K562 (cell line): ENCODE measurements around the gene PDE6B. TPM values are rescaled to one million over a fixed set of nuclear protein-coding genes. Genes with fewer than 3 reads are reported as not detected.

Source experiments
- ATAC-seq: fragments of 200-7000 bp; cut with Tn5 transposase; 3 replicates; pipeline ENCODE4 v1.9.1; 2020; ENCODE audit warnings: moderate library complexity
- BruUV-seq: library from RNA; stranded (reverse); fragments of 400-500 nt; replicated peaks from 2 replicates; lab custom pipeline; 2021; lab: Mats Ljungman, UMichigan
- CTCF ChIA-PET: fragments of 300-600 bp; formaldehyde crosslinking; extraction: SDS; loops from one replicate; lab custom pipeline; 2021; ENCODE audit warnings: low intra/inter-chr PET ratio; lab: Yijun Ruan, JAX
- POLR2A ChIA-PET: fragments of 300-600, 350-650 bp; sonication (Branson Sonifier 250); formaldehyde crosslinking; extraction: SDS; loops from one replicate; lab custom pipeline; 2021; ENCODE audit warnings: antibody characterized with exemption, inconsistent platforms; lab: Yijun Ruan, JAX
- DNase-seq, 4 experiments: peaks; one replicate each; pipeline versions ENCODE4 v3.0.0 to v3.0.0-alpha.2; 2011 to 2018; ENCODE audit warnings: low spot score in 3 of 4, mixed read lengths in 3 of 4; ENCODE audit errors: extremely low read depth in 1 of 4
- FAIRE-seq: peaks from 2 replicates; lab custom pipeline; 2011; peaks lifted over from hg19 to GRCh38; lab: Jason Lieb, UNC
- H2AFZ ChIP-seq: 2 replicates; pipeline ENCODE4 v1.6.0; 2011; ENCODE audit warnings: low read depth, low read length, control low read depth, inconsistent platforms
- H3K27ac ChIP-seq: fragments of 200-600 bp; 3 replicates; pipeline ENCODE4 v1.8.0; 2011; ENCODE audit warnings: low read depth, mild to moderate bottlenecking, control low read depth, inconsistent platforms, low read length, moderate library complexity, mixed read lengths; ENCODE audit errors: extremely low read depth
- H3K27me3 ChIP-seq, 2 experiments: fragments of 300-600 bp in 1 of 2; 2 replicates in 1 of 2; 3 replicates in 1 of 2; pipeline versions ENCODE4 v1.6.0 to v1.8.0; 2011; ENCODE audit warnings: inconsistent platforms in 2 of 2, low read length in 2 of 2, mild to moderate bottlenecking in 1 of 2, mixed read lengths in 1 of 2, moderate library complexity in 1 of 2; ENCODE audit not compliant: control insufficient read depth in 2 of 2, insufficient read depth in 2 of 2
- H3K36me3 ChIP-seq: fragments of 300-600 bp; 3 replicates; pipeline ENCODE4 v1.8.0; 2011; ENCODE audit warnings: mild to moderate bottlenecking, low read length, inconsistent platforms; ENCODE audit not compliant: control insufficient read depth, insufficient read depth
- H3K4me1 ChIP-seq, 2 experiments: fragments of 200-600 bp in 1 of 2; replicated peaks in 1 of 2; 2 replicates in 1 of 2; 3 replicates in 1 of 2; pipeline versions ENCODE4 v1.5.1 to v1.8.0; 2011; ENCODE audit warnings: inconsistent platforms in 2 of 2, low read length in 2 of 2, mild to moderate bottlenecking in 1 of 2, mixed read lengths in 1 of 2, moderate library complexity in 1 of 2; ENCODE audit not compliant: control insufficient read depth in 2 of 2, insufficient read depth in 2 of 2
- H3K4me2 ChIP-seq: 2 replicates; pipeline ENCODE4 v1.6.1; 2011; ENCODE audit warnings: low read length, control low read depth, inconsistent platforms, mixed read lengths; ENCODE audit not compliant: insufficient read depth
- H3K4me3 ChIP-seq: fragments of 200-600 bp; sonication (generic), shearing (Covaris generic); 2 replicates; pipeline ENCODE4 v1.5.1; 2016; ENCODE audit warnings: control low read depth, inconsistent platforms
- H3K79me2 ChIP-seq: fragments of 200-600 bp; 3 replicates; pipeline ENCODE4 v1.8.0; 2011; ENCODE audit warnings: low read length, inconsistent platforms; ENCODE audit not compliant: control insufficient read depth, insufficient read depth
- H3K9ac ChIP-seq, 2 experiments: 2 replicates each; pipeline versions ENCODE4 v1.6.0 to v1.6.1; 2011; ENCODE audit warnings: low read depth in 2 of 2, low read length in 2 of 2, control low read depth in 1 of 2, inconsistent platforms in 1 of 2, mild to moderate bottlenecking in 1 of 2, mixed read lengths in 1 of 2; ENCODE audit not compliant: insufficient read depth in 1 of 2
- H3K9me1 ChIP-seq: one replicate; pipeline ENCODE4 v1.6.0; 2011; ENCODE audit warnings: inconsistent platforms, mild to moderate bottlenecking, low read length, moderate library complexity; ENCODE audit not compliant: control insufficient read depth, insufficient read depth
- H3K9me3 ChIP-seq: replicated peaks from 2 replicates; pipeline ENCODE4 v1.5.1; 2011; ENCODE audit warnings: low read depth, low read length, inconsistent platforms; ENCODE audit not compliant: control insufficient read depth, insufficient read depth
- H4K20me1 ChIP-seq: replicated peaks from 2 replicates; pipeline ENCODE4 v1.6.1; 2011; ENCODE audit warnings: low read length, inconsistent platforms, mixed read lengths; ENCODE audit not compliant: control insufficient read depth, insufficient read depth
- CREB3L1 ChIP-seq: fragments of 450-650 bp; IDR thresholded peaks from 2 replicates; pipeline ENCODE4 v1.6.1; 2014; ENCODE audit warnings: low read depth, mild to moderate bottlenecking, moderate library complexity, borderline replicate concordance
- DDX20 ChIP-seq: fragments of 450-650 bp; IDR thresholded peaks from 2 replicates; pipeline ENCODE4 v1.6.1; 2016; ENCODE audit warnings: missing genetic modification characterization, low read depth, mild to moderate bottlenecking, missing compliant biosample characterization, moderate library complexity
- ESRRB ChIP-seq: fragments of 250-450 bp; sonication (Bioruptor Pico); IDR thresholded peaks from 2 replicates; pipeline ENCODE4 v1.5.0; 2020; ENCODE audit warnings: mild to moderate bottlenecking, moderate library complexity, borderline replicate concordance
- NFATC3 ChIP-seq: fragments of 450-650 bp; IDR thresholded peaks from 2 replicates; pipeline ENCODE4 v1.6.1; 2017; ENCODE audit warnings: mild to moderate bottlenecking
- PHF20 ChIP-seq: fragments of 450-650 bp; IDR thresholded peaks from 2 replicates; pipeline ENCODE4 v1.6.1; 2018; ENCODE audit not compliant: partially characterized antibody
- PRDM10 ChIP-seq: fragments of 450-650 bp; IDR thresholded peaks from 2 replicates; pipeline ENCODE4 v1.6.1; 2018; ENCODE audit not compliant: partially characterized antibody
- PYGO2 ChIP-seq: fragments of 450-650 bp; IDR thresholded peaks from 2 replicates; pipeline ENCODE4 v1.6.1; 2016; ENCODE audit warnings: mild to moderate bottlenecking, missing genetic modification characterization, moderate library complexity, missing compliant biosample characterization
- RAD51 ChIP-seq: fragments of 450-650 bp; IDR thresholded peaks from 2 replicates; pipeline ENCODE4 v1.7.1; 2016; ENCODE audit warnings: low read depth, mild to moderate bottlenecking, borderline replicate concordance
- RBM17 ChIP-seq: fragments of 200-400 bp; formaldehyde crosslinking; IDR thresholded peaks from 2 replicates; pipeline ENCODE4 v1.6.1; 2017; ENCODE audit warnings: low read depth, mild to moderate bottlenecking, low read length, borderline replicate concordance
- SP2 ChIP-seq: IDR thresholded peaks from 2 replicates; pipeline ENCODE4 v1.6.1; 2011; ENCODE audit warnings: mild to moderate bottlenecking, low read depth, low read length, moderate library complexity; ENCODE audit not compliant: poor library complexity, severe bottlenecking; ENCODE audit errors: extremely low read depth
- SRSF1 ChIP-seq: fragments of 200-400 bp; formaldehyde crosslinking; IDR thresholded peaks from 2 replicates; pipeline ENCODE4 v1.6.1; 2017; ENCODE audit warnings: mild to moderate bottlenecking, low read depth, low read length, moderate library complexity
- STAT5A ChIP-seq: IDR thresholded peaks from 2 replicates; pipeline ENCODE4 v1.6.1; 2012; ENCODE audit warnings: low read length, inconsistent platforms, borderline replicate concordance
- THAP7 ChIP-seq: fragments of 250-450 bp; sonication (Bioruptor Pico); IDR thresholded peaks from 2 replicates; pipeline ENCODE4 v1.5.0; 2021
- U2AF1 ChIP-seq: fragments of 200-400 bp; formaldehyde crosslinking; optimal IDR thresholded peaks from 2 replicates; pipeline ENCODE3; 2017; ENCODE audit warnings: mild to moderate bottlenecking, low read depth, low read length, moderate library complexity
- ZNF77 ChIP-seq: fragments of 250-450 bp; sonication (Bioruptor Pico); IDR thresholded peaks from 2 replicates; pipeline ENCODE4 v1.5.0; 2020
- WGBS: fragments of 100-300 bp; shearing (Covaris generic); methylation state at CpG from one replicate; pipeline ENCODE4 v1.1.6; 2016; ENCODE audit warnings: low coverage, mixed read lengths; ENCODE audit not compliant: insufficient coverage; ENCODE audit errors: missing lambda C conversion rate; 5-methylcytosine and 5-hydroxymethylcytosine counted together
- in situ Hi-C: fragments of 300-500 bp; cut with MboI; formaldehyde crosslinking; loops from 4 replicates; pipeline ENCODE4 v1.15.0; 2018; ENCODE audit warnings: inconsistent platforms, mixed read lengths
- intact Hi-C: fragments of 100-400 bp; cut with micrococcal nuclease; formaldehyde crosslinking; loops from 2 replicates; pipeline ENCODE4 v1.14.2; 2022
- polyA plus RNA-seq, 8 experiments: library from polyadenylated mRNA; depleted of rRNA in 4 of 8; stranded (reverse) in 5 of 8; unstranded in 3 of 8; fragments of >200 nt; fragmentation: Nextera tagmentation in 2 of 8; fragmentation: Illumina TruSeq in 1 of 8; extraction: Ambion mirVana in 2 of 8; extraction: Trizol in 1 of 8; gene quantifications; 2 replicates each; pipeline versions ENCODE4 v1.2.1 to v1.2.3, GENCODE V29; 2011 to 2014; ENCODE audit warnings: inconsistent platforms in 1 of 8, missing spikeins in 1 of 8
- total RNA-seq, 7 experiments: library from RNA; depleted of rRNA in 6 of 7; stranded (reverse); fragments of >200 nt in 6 of 7; fragmentation: Illumina TruSeq in 2 of 7; extraction: Trizol in 2 of 7; gene quantifications; 2 replicates each; pipeline versions ENCODE4 v1.2.1 to v1.2.3, GENCODE V29; 2011 to 2021; ENCODE audit warnings: low replicate concordance in 1 of 7

Gene PDE6B
- total and polyA plus RNA-seq, 9 of the 15 experiments (the other 6 are each of a cell fraction or from before 2014, with no cell fraction given) = 0.04 TPM; not detected in 8

- TF ChIP-seq NFATC3 (no peak), PHF20 (no peak)
Measured at GRCh38 chr4:659851-660250, 34.5 kb downstream of the PDE6B start (continued).

- no peaks in the 10 kb centered on the region for H4K20me1 ChIP-seq
- no peak overlapping the region for H3K4me3 ChIP-seq
- ChIA-PET CTCF (no interaction called here), POLR2A (no interaction called here)
- H3K9me3 ChIP-seq = peaks cover 3% of the 10 kb centered on the region; the same call in 1 of the 2 replicates
- ATAC-seq (no peak), FAIRE-seq (no peak), DNase-seq (no peak)
- no peak overlapping the region for H3K27ac ChIP-seq
- BruUV-seq = no TSS peak
- WGBS = 0% methylated on average over 9 of the region's 10 CpGs
- in situ Hi-C loops = no loop called here
- H3K4me1 ChIP-seq = peaks cover 0 to 54% of the 10 kb centered on the region in 2 experiments; a peak in 2 of 5 replicates
- H3K9me1 ChIP-seq = no peaks in the 10 kb centered on the region
- H3K79me2 ChIP-seq = no peaks in the 10 kb centered on the region
- no peak overlapping the region for H3K9ac ChIP-seq
- H3K4me2 ChIP-seq = no peak overlapping the region
- H3K36me3 ChIP-seq = no peaks in the 10 kb centered on the region
- intact Hi-C loops = no loop called here
- no peak overlapping the region for H2AFZ ChIP-seq
- H3K27me3 ChIP-seq = peaks cover 15 to 44% of the 10 kb centered on the region in 2 experiments; a peak in 3 of 5 replicates
- TF ChIP-seq SRSF1 (no peak), THAP7 (CRISPR knock-in tag) (no peak), PYGO2 (tag) (no peak), DDX20 (tag) (no peak), CREB3L1 (no peak), ZNF77 (no peak), ESRRB (no peak), STAT5A (no peak), RBM17 (no peak), RAD51 (no peak), PRDM10 (no peak), U2AF1 (no peak), SP2 (no peak), PHF20 (no peak)
Measured at GRCh38 chr4:660401-660800, 35.0 kb downstream of the PDE6B start.
